GM21723 (cell line): ENCODE measurements around the gene MRGPRG.

ENCODE experiments used
- ATAC-seq: cut with Tn5 transposase; IDR thresholded peaks from one replicate; pipeline ENCODE4 v1.9.1; 2021; ENCODE audit warnings: mild to moderate bottlenecking, moderate library complexity; ENCODE audit not compliant: unreplicated experiment

The MRGPRG gene

GRCh38 chr11:3208272-3208671, 10.3 kb downstream of the MRGPRG start:
- no peak for ATAC-seq

DNA sequence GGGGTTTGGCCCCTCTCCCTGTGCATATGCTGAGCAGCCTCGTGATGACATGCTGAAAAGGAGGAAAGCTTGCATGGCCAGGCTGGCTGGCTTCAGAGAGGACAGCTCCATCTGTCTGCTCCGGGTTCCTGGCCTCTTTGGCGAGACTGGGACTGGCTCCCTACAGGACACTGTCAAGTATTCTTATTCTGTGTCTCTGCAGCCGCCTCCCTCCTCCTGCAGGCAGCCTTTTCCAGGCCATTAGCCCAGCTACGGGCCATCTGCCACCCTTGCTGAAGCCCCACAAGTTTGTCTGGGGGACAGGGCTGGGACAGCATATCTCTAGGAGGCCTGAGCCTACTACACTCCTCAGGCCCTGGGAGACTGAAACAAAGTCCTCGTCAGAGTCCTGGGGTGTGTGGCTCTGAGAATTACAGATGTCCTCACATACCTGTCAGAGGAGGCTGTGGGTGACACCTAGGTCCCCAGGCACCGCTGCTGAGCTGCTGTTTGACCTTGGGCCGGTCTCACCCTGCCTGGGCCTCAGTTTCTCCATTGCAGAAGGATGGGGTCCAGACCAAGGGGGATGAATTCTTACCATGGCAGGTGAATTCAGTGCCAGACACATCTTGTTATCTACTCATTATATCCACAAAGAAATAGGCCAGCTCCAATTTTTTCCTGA, 11.0 kb downstream of the MRGPRG start:
- ATAC-seq: no peak

DNA sequence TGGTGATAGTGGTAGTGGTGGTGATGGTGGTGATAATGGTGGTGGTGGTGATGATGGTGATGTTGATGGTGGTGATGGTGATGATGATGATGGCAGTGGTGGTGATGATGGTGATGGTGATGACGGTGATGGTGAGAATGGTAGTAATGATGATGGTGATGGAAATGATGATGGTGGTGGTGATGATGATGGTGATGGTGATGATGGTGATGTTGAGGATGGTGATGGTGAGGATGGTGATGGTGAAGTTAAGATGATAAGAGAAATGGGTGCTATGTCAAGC, 11.8 kb downstream of the MRGPRG start:
- ATAC-seq: no peak

- no peak for ATAC-seq
Measured at GRCh38 chr11:3206156-3206921, 12.3 kb downstream of the MRGPRG start.

DNA sequence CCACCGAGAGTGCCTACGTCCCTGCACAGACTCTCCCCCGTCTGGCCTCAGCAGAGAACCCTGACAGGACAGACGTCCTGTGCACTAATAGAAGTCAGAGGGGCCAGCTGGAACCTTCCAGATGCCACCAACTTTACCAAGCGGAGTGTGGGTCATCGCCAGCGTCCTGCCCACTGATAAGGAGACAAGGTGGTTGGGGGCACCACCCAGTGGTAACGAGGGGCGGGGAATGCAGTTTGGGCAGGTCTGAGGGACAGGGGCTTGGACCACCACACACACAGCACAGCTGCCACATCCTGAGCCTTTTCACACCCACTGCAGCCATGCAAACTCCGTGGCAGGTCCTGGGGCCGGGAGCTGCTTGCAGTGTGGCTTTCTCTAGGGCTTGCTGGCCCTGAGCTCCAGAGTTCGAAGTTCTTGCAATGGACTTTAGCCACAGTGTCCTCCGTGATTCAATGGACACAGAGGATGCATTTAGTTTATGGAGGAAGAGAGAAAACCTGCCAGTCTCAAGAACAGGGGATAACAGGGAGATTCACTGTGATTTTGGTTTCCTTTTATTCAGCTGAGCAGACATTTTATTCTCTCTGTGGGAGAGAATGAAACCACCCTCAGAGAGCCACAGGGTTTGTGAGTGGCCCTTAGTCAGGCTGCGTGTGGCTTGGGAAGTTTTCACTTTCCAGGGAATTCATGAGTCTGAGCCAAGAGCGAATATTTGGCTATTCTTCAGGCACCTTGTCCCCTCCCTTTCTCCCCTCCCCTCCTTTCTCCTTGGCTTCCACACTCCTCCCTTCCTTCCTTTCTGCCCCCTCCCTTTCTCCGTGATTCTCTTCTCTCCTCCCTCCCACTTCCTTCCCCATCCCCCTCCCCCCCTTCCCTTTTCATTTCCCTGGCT, 13.1 kb downstream of the MRGPRG start:
- ATAC-seq: no peak

GRCh38 chr11:3204141-3205015, 14.2 kb downstream of the MRGPRG start:
- no peak for ATAC-seq

GRCh38 chr11:3203221-3204043, 15.2 kb downstream of the MRGPRG start:
- ATAC-seq: no peak

- ATAC-seq: no peak
Measured at GRCh38 chr11:3202759-3203158, 15.9 kb downstream of the MRGPRG start.

- ATAC-seq: no peak
Measured at GRCh38 chr11:3202305-3202704, 16.3 kb downstream of the MRGPRG start.

DNA sequence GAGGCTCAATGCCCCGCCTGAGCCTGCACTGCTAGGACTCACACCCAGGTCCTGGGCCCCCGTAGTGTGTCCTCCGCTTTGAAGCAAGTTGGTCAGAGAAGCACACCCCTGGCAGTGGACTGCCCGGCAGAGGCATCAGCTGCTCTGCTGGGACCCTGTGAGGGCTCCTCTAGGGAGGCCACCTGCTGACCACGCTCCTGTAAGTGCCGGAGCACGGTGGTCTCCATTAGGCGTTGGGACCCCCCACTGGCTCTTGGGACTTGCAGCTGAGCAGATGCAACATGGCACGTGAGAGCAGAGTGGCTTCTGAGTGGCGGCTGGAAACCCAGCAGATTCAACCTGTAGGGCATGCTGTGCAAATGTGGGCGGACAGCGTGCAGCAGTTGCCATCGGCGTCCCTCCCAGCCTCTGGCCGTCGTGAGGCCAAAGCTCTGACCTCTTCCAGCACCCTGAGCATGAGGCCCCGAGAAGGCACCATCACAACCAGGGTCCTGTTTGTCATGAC, 16.9 kb downstream of the MRGPRG start:
- no peak for ATAC-seq

- ATAC-seq: no peak
Measured at GRCh38 chr11:3201112-3201581, 17.5 kb downstream of the MRGPRG start.

- ATAC-seq: no peak
Measured at GRCh38 chr11:3200388-3201111, 18.1 kb downstream of the MRGPRG start.

GRCh38 chr11:3199537-3200295, 18.9 kb downstream of the MRGPRG start:
- ATAC-seq: no peak

- ATAC-seq: no peak
Measured at GRCh38 chr11:3198815-3199214, 19.8 kb downstream of the MRGPRG start.

- ATAC-seq: no peak
Measured at GRCh38 chr11:3197878-3198528, 20.6 kb downstream of the MRGPRG start.

GRCh38 chr11:3197044-3197695, 21.4 kb downstream of the MRGPRG start:
- ATAC-seq: no peak
